Activated naive CD4-positive, alpha-beta T cell treated with anti-CD3 and anti-CD28 coated beads, Interleukin-2, amount 50 U/mL, for 72 hours (primary cell): ENCODE measurements around the gene BCL6B. TPM values are rescaled to one million over a fixed set of nuclear protein-coding genes. Genes with fewer than 3 reads are reported as not detected.
"Not testable (repeated sequence)": the region's sequence is repeated elsewhere in the genome, so short reads cannot be mapped to it uniquely, and the experiment has no call there.

Experiments
- ATAC-seq, 2 donors: fragments of 150-1000 bp; cut with Tn5 transposase; 2 replicates each; pipeline ENCODE4 v1.10.0; 2021; ENCODE audit warnings: mild to moderate bottlenecking in 2 of 2, moderate library complexity in 2 of 2
- DNase-seq, 2 donors: peaks; one replicate each; pipeline ENCODE4 v3.0.0; 2021 to 2022; ENCODE audit warnings: low spot score in 2 of 2
- H3K27ac Mint-ChIP-seq, 2 donors: one replicate each; pipeline ENCODE4 v1.8.0; 2022; ENCODE audit warnings: mild to moderate bottlenecking in 2 of 2, mixed read lengths in 2 of 2
- H3K36me3 Mint-ChIP-seq, 2 donors: one replicate each; pipeline ENCODE4 v1.8.0; 2022; ENCODE audit warnings: mixed read lengths in 2 of 2
- H3K9me3 Mint-ChIP-seq, 2 donors: one replicate each; pipeline ENCODE4 v1.8.0; 2022; ENCODE audit warnings: mixed read lengths in 2 of 2
- total RNA-seq, 2 donors: library from RNA; stranded (reverse); gene quantifications; one replicate each; pipeline ENCODE4 v1.2.3, GENCODE V29; 2022

Gene BCL6B
- total RNA-seq: under 1 TPM; 0.59 to 0.86 TPM

- DNase-seq (no peak), ATAC-seq (no peak)
- peaks cover under 1 to 8% of the 10 kb centered on the region in 2 donors for H3K36me3 Mint-ChIP-seq
- no peaks in the 10 kb centered on the region for H3K9me3 Mint-ChIP-seq
- peak within 1 kb of the TSS; percentile 53 to 77 for H3K27ac Mint-ChIP-seq
Observed at GRCh38 chr17:7022781-7023571, at the start of gene BCL6B. TSS of gene BCL6B (plus strand) at chr17:7023050. CDS start at chr17:7023672, 622 bp downstream.

GRCh38 chr17:6979440-6979839 is 43.4 kb upstream of the BCL6B start:
- H3K36me3 Mint-ChIP-seq, H3K9me3 Mint-ChIP-seq, DNase-seq, ATAC-seq, H3K27ac Mint-ChIP-seq: not testable (repeated sequence)

- no peaks in the 10 kb centered on the region for H3K9me3 Mint-ChIP-seq
- no peaks in the 10 kb centered on the region for H3K36me3 Mint-ChIP-seq
- DNase-seq: no peak
- no peak for ATAC-seq
- no peak overlapping the region for H3K27ac Mint-ChIP-seq
Observed at GRCh38 chr17:6981426-6981825, 41.4 kb upstream of the BCL6B start.

- ATAC-seq (no peak), DNase-seq (no peak)
- H3K27ac Mint-ChIP-seq: peak overlapping the region in 1 of 2 donors; percentile 53
- no peaks in the 10 kb centered on the region for H3K36me3 Mint-ChIP-seq
- no peaks in the 10 kb centered on the region for H3K9me3 Mint-ChIP-seq
Observed at GRCh38 chr17:6985266-6985665, 37.6 kb upstream of the BCL6B start.

GRCh38 chr17:6986676-6987075 is 36.2 kb upstream of the BCL6B start:
- Mint-ChIP-seq H3K9me3 (no peaks in the 10 kb centered on the region), H3K27ac (no peak overlapping the region), H3K36me3 (no peaks in the 10 kb centered on the region)
- no peak for ATAC-seq
- no peak for DNase-seq

GRCh38 chr17:6989779-6990178 is 33.1 kb upstream of the BCL6B start:
- no peak overlapping the region for H3K27ac Mint-ChIP-seq
- no peaks in the 10 kb centered on the region for H3K36me3 Mint-ChIP-seq
- H3K9me3 Mint-ChIP-seq: no peaks in the 10 kb centered on the region
- no peak for ATAC-seq
- DNase-seq: no peak

- not testable (repeated sequence) for H3K27ac Mint-ChIP-seq, H3K36me3 Mint-ChIP-seq, H3K9me3 Mint-ChIP-seq, ATAC-seq, DNase-seq
Observed at GRCh38 chr17:6993613-6994056, 29.2 kb upstream of the BCL6B start.

GRCh38 chr17:6994118-6994598 is 28.7 kb upstream of the BCL6B start:
- Mint-ChIP-seq H3K36me3 (no peaks in the 10 kb centered on the region), H3K27ac (no peak overlapping the region), H3K9me3 (no peaks in the 10 kb centered on the region)
- ATAC-seq: no peak
- no peak for DNase-seq

- no peak overlapping the region for H3K27ac Mint-ChIP-seq
- no peaks in the 10 kb centered on the region for H3K9me3 Mint-ChIP-seq
- ATAC-seq (no peak), DNase-seq (no peak)
- no peaks in the 10 kb centered on the region for H3K36me3 Mint-ChIP-seq
Observed at GRCh38 chr17:6994666-6995256, 28.1 kb upstream of the BCL6B start.

- Mint-ChIP-seq H3K27ac (no peak within 1 kb of the TSS), H3K9me3 (no peaks in the 10 kb centered on the region), H3K36me3 (no peaks in the 10 kb centered on the region)
- DNase-seq: no peak
- ATAC-seq: no peak
Observed at GRCh38 chr17:6995500-6996255, 27.2 kb upstream of the BCL6B start, which contains the start of gene ALOX12. TSS of gene ALOX12 (plus strand) at chr17:6996049. CDS start at chr17:6996118, 69 bp downstream.

GRCh38 chr17:6996256-6997011 is 26.4 kb upstream of the BCL6B start:
- Mint-ChIP-seq H3K36me3 (peaks cover 0 to 2% of the 10 kb centered on the region in 2 donors), H3K27ac (no peak overlapping the region), H3K9me3 (no peaks in the 10 kb centered on the region)
- ATAC-seq (no peak), DNase-seq (no peak)

- Mint-ChIP-seq H3K36me3 (peaks cover 0 to 5% of the 10 kb centered on the region in 2 donors), H3K27ac (no peak overlapping the region), H3K9me3 (no peaks in the 10 kb centered on the region)
- DNase-seq: no peak
- ATAC-seq: no peak
Observed at GRCh38 chr17:6997171-6997570, 25.7 kb upstream of the BCL6B start.

- ATAC-seq (no peak), DNase-seq (no peak)
- peak overlapping the region in 1 of 2 donors; percentile 7 for H3K27ac Mint-ChIP-seq
- H3K36me3 Mint-ChIP-seq: peaks cover 0 to 5% of the 10 kb centered on the region in 2 donors
- no peaks in the 10 kb centered on the region for H3K9me3 Mint-ChIP-seq
Observed at GRCh38 chr17:6998855-6999508, 23.9 kb upstream of the BCL6B start.

GRCh38 chr17:7001318-7001961 is 21.4 kb upstream of the BCL6B start:
- Mint-ChIP-seq H3K36me3 (peaks cover 0 to 5% of the 10 kb centered on the region in 2 donors), H3K9me3 (no peaks in the 10 kb centered on the region), H3K27ac (peak overlapping the region in 1 of 2 donors; percentile 70)
- ATAC-seq (no peak), DNase-seq (peak in 1 of 2 donors; percentile 58)

- DNase-seq (no peak), ATAC-seq (no peak)
- Mint-ChIP-seq H3K9me3 (no peaks in the 10 kb centered on the region), H3K27ac (no peak overlapping the region), H3K36me3 (peaks cover 0 to 5% of the 10 kb centered on the region in 2 donors)
Observed at GRCh38 chr17:7002288-7003047, 20.4 kb upstream of the BCL6B start.
